ENCODE measurements around the gene SH3RF3.
A peak's percentile ranks its signal among the peaks of the same experiment; 100 is the strongest.

The SH3RF3 gene

GRCh38 chr2:109379507-109379906, 250.5 kb downstream of the SH3RF3 start:
- Histone ChIP-seq H3K4me3 (ENCODE audit: low read length) (no peak overlapping the region), H3K4me1 (ENCODE audit: control insufficient read depth, insufficient read depth, low read length) (peaks cover 41% of the 10 kb centered on the region), H3K4me2 (ENCODE audit: low read length) (no peak overlapping the region), H3K36me3 (ENCODE audit: insufficient read depth, low read length) (peaks cover 10% of the 10 kb centered on the region), H3K9me3 (replicated peaks; ENCODE audit: low read length) (no peaks in the 10 kb centered on the region), H3K27me3 (ENCODE audit: control insufficient read depth, insufficient read depth, low read length) (no peaks in the 10 kb centered on the region), H3K9ac (ENCODE audit: low read depth, low read length) (no peak overlapping the region)

- Histone ChIP-seq H3K4me2 (ENCODE audit: low read length) (no peak overlapping the region), H3K36me3 (ENCODE audit: insufficient read depth, low read length) (peaks cover 3% of the 10 kb centered on the region), H3K9ac (ENCODE audit: low read depth, low read length) (no peak overlapping the region), H3K9me3 (replicated peaks; ENCODE audit: low read length) (no peaks in the 10 kb centered on the region), H3K4me3 (ENCODE audit: low read length) (no peak overlapping the region), H3K27me3 (ENCODE audit: control insufficient read depth, insufficient read depth, low read length) (no peaks in the 10 kb centered on the region), H3K4me1 (ENCODE audit: control insufficient read depth, insufficient read depth, low read length) (peaks cover 40% of the 10 kb centered on the region)
These were observed 251.7 kb downstream of the SH3RF3 start for GRCh38 chr2:109380502-109381326.

GRCh38 chr2:109381327-109381820, 252.4 kb downstream of the SH3RF3 start:
- Histone ChIP-seq H3K4me3 (ENCODE audit: low read length) (no peak overlapping the region), H3K4me2 (ENCODE audit: low read length) (no peak overlapping the region), H3K9me3 (replicated peaks; ENCODE audit: low read length) (no peaks in the 10 kb centered on the region), H3K9ac (ENCODE audit: low read depth, low read length) (no peak overlapping the region), H3K36me3 (ENCODE audit: insufficient read depth, low read length) (no peaks in the 10 kb centered on the region), H3K27me3 (ENCODE audit: control insufficient read depth, insufficient read depth, low read length) (no peaks in the 10 kb centered on the region), H3K4me1 (ENCODE audit: control insufficient read depth, insufficient read depth, low read length) (peaks cover 35% of the 10 kb centered on the region)

- peaks cover 28% of the 10 kb centered on the region for H3K4me1 ChIP-seq (ENCODE audit: control insufficient read depth, insufficient read depth, low read length)
- H3K4me3 ChIP-seq (ENCODE audit: low read length), result no peak overlapping the region
- no peak overlapping the region for H3K4me2 ChIP-seq (ENCODE audit: low read length)
- H3K36me3 ChIP-seq (ENCODE audit: insufficient read depth, low read length), result peaks cover 3% of the 10 kb centered on the region
- H3K9ac ChIP-seq (ENCODE audit: low read depth, low read length), result no peak overlapping the region
- H3K27me3 ChIP-seq (ENCODE audit: control insufficient read depth, insufficient read depth, low read length), result no peaks in the 10 kb centered on the region
- no peaks in the 10 kb centered on the region for H3K9me3 ChIP-seq (replicated peaks; ENCODE audit: low read length)
These were observed 253.4 kb downstream of the SH3RF3 start for GRCh38 chr2:109382226-109382895.

- no peaks in the 10 kb centered on the region for H3K27me3 ChIP-seq (ENCODE audit: control insufficient read depth, insufficient read depth, low read length)
- no peak overlapping the region for H3K4me3 ChIP-seq (ENCODE audit: low read length)
- peaks cover 27% of the 10 kb centered on the region for H3K4me1 ChIP-seq (ENCODE audit: control insufficient read depth, insufficient read depth, low read length)
- no peak overlapping the region for H3K9ac ChIP-seq (ENCODE audit: low read depth, low read length)
- peaks cover 4% of the 10 kb centered on the region for H3K36me3 ChIP-seq (ENCODE audit: insufficient read depth, low read length)
- H3K4me2 ChIP-seq (ENCODE audit: low read length), result peak overlapping the region; percentile 3
- no peaks in the 10 kb centered on the region for H3K9me3 ChIP-seq (replicated peaks; ENCODE audit: low read length)
These were observed 253.9 kb downstream of the SH3RF3 start for GRCh38 chr2:109382951-109383350.

GRCh38 chr2:109383505-109384307, 254.7 kb downstream of the SH3RF3 start:
- Histone ChIP-seq H3K27me3 (ENCODE audit: control insufficient read depth, insufficient read depth, low read length) (no peaks in the 10 kb centered on the region), H3K9ac (ENCODE audit: low read depth, low read length) (no peak overlapping the region)

GRCh38 chr2:109384308-109385271, 255.6 kb downstream of the SH3RF3 start:
- peaks cover 27% of the 10 kb centered on the region for H3K4me1 ChIP-seq (ENCODE audit: control insufficient read depth, insufficient read depth, low read length)
- no peaks in the 10 kb centered on the region for H3K9me3 ChIP-seq (replicated peaks; ENCODE audit: low read length)
- H3K27me3 ChIP-seq (ENCODE audit: control insufficient read depth, insufficient read depth, low read length), result no peaks in the 10 kb centered on the region
- H3K36me3 ChIP-seq (ENCODE audit: insufficient read depth, low read length), result peaks cover 15% of the 10 kb centered on the region
- H3K4me2 ChIP-seq (ENCODE audit: low read length), result no peak overlapping the region
- no peak overlapping the region for H3K9ac ChIP-seq (ENCODE audit: low read depth, low read length)
- H3K4me3 ChIP-seq (ENCODE audit: low read length), result no peak overlapping the region

More at GRCh38 chr2:109383505-109384307, 254.7 kb downstream of the SH3RF3 start:
- H3K4me3 ChIP-seq (ENCODE audit: low read length), result no peak overlapping the region
- peaks cover 27% of the 10 kb centered on the region for H3K4me1 ChIP-seq (ENCODE audit: control insufficient read depth, insufficient read depth, low read length)
- H3K9me3 ChIP-seq (replicated peaks; ENCODE audit: low read length), result no peaks in the 10 kb centered on the region
- H3K4me2 ChIP-seq (ENCODE audit: low read length), result no peak overlapping the region
- H3K36me3 ChIP-seq (ENCODE audit: insufficient read depth, low read length), result peaks cover 7% of the 10 kb centered on the region

GRCh38 chr2:109385506-109385905, 256.5 kb downstream of the SH3RF3 start:
- H3K36me3 ChIP-seq (ENCODE audit: insufficient read depth, low read length), result peaks cover 23% of the 10 kb centered on the region
- H3K9ac ChIP-seq (ENCODE audit: low read depth, low read length), result no peak overlapping the region
- H3K4me2 ChIP-seq (ENCODE audit: low read length), result no peak overlapping the region
- peaks cover 27% of the 10 kb centered on the region for H3K4me1 ChIP-seq (ENCODE audit: control insufficient read depth, insufficient read depth, low read length)
- H3K9me3 ChIP-seq (replicated peaks; ENCODE audit: low read length), result no peaks in the 10 kb centered on the region
- no peaks in the 10 kb centered on the region for H3K27me3 ChIP-seq (ENCODE audit: control insufficient read depth, insufficient read depth, low read length)
- no peak overlapping the region for H3K4me3 ChIP-seq (ENCODE audit: low read length)

- Histone ChIP-seq H3K4me3 (ENCODE audit: low read length) (no peak overlapping the region), H3K27me3 (ENCODE audit: control insufficient read depth, insufficient read depth, low read length) (no peaks in the 10 kb centered on the region), H3K9ac (ENCODE audit: low read depth, low read length) (no peak overlapping the region), H3K4me1 (ENCODE audit: control insufficient read depth, insufficient read depth, low read length) (peaks cover 22% of the 10 kb centered on the region), H3K36me3 (ENCODE audit: insufficient read depth, low read length) (peaks cover 23% of the 10 kb centered on the region), H3K4me2 (ENCODE audit: low read length) (no peak overlapping the region), H3K9me3 (replicated peaks; ENCODE audit: low read length) (no peaks in the 10 kb centered on the region)
These were observed 257.1 kb downstream of the SH3RF3 start for GRCh38 chr2:109386004-109386695.

GRCh38 chr2:109387221-109387735, 258.3 kb downstream of the SH3RF3 start:
- Histone ChIP-seq H3K4me1 (ENCODE audit: control insufficient read depth, insufficient read depth, low read length) (peaks cover 11% of the 10 kb centered on the region), H3K4me3 (ENCODE audit: low read length) (no peak overlapping the region), H3K27me3 (ENCODE audit: control insufficient read depth, insufficient read depth, low read length) (no peaks in the 10 kb centered on the region), H3K36me3 (ENCODE audit: insufficient read depth, low read length) (peaks cover 23% of the 10 kb centered on the region), H3K4me2 (ENCODE audit: low read length) (no peak overlapping the region), H3K9me3 (replicated peaks; ENCODE audit: low read length) (no peaks in the 10 kb centered on the region), H3K9ac (ENCODE audit: low read depth, low read length) (no peak overlapping the region)

All from skeletal muscle satellite cell (primary cell).